ENCODE results near the gene CYTH1. TPM values are rescaled to one million over a fixed set of nuclear protein-coding genes. Genes with fewer than 3 reads are reported as not detected.

CYTH1 gene
- total RNA-seq, 2 experiments from 2014 or later, result 73.0 to 148 TPM

DNA sequence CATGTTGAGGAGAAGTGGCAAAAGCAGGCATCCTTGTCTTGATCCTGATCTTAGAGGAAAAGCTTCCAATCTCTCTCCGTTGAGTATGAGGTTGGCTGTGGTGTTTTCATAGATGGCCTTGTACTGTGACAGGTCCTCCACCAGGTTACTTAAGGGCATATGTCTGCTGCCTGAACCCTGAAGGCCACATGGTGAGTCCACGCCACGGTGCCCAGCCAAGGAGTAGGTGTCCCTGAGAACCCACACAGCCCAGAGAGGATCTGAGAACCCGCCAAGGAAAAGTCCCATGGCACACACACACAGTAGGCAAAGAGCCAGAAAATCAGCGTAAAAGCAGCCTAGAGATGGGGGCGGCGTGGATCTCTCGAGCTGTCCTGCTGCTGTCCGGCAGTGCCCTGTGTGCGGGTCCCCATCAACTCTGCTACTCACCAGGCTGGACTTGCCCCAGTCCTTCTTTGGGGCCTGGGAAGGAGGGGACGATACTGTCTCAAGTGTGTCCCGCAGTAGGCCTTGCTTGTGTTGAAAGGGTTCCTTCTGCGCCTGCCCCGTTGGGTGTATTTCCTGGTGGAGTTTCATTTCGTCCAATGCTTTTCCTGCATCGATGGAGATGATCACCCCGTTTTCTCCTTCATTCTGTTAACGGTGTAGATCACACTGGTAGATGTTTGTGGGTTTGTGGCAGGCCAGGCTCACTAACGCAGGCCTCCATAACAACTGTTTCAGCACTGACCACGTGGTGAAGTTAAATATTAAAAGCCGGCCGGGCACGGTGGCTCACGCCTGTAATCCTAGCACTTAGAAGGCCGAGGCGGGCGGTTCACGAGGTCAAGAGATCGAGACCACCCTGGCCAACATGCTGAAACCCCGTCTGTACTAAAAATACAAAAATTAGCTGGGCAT is 114.1 kb downstream of the CYTH1 start:
- H3K4me1 ChIP-seq (ENCODE audit: insufficient read depth, low read length, poor library complexity, severe bottlenecking), result peaks cover 11% of the 10 kb centered on the region
- TF ChIP-seq CTCF (conservative IDR thresholded peaks at IDR 0.05; ENCODE audit: low read length), result no peak
- no peak for TF ChIP-seq EZH2phosphoT487 (IDR thresholded peaks at IDR 0.05; ENCODE audit: borderline replicate concordance, low read depth, low read length)
- no peak for DNase-seq (ENCODE audit: low spot score)
- intact Hi-C loops (cut with micrococcal nuclease; ENCODE audit: unreplicated experiment), result no loop called here
- H3K4me2 ChIP-seq (ENCODE audit: low read length), result no peak overlapping the region
- no peaks in the 10 kb centered on the region for H3K9me2 ChIP-seq (ENCODE audit: insufficient read depth, low read length)
- peaks cover 9% of the 10 kb centered on the region; the same call in 1 of the 2 replicates for H3K36me3 ChIP-seq (ENCODE audit: insufficient read depth, low read length)
- no peak overlapping the region for H3K27ac ChIP-seq (ENCODE audit: low read depth, low read length, poor library complexity, severe bottlenecking)
- H3K9me3 ChIP-seq (ENCODE audit: low read length), result no peaks in the 10 kb centered on the region
- no peaks in the 10 kb centered on the region for H3K79me2 ChIP-seq (ENCODE audit: insufficient read depth, low read depth, low read length)
- H4K20me1 ChIP-seq (ENCODE audit: insufficient read depth, low read length), result no peaks in the 10 kb centered on the region
- POLR2A ChIA-PET, result no interaction called here
- CTCF ChIA-PET (ENCODE audit: unreplicated experiment), result no interaction called here
- BruUV-seq (replicated peaks), result no TSS peak
- H3K4me3 ChIP-seq (ENCODE audit: low read depth, low read length, poor library complexity, severe bottlenecking), result no peak overlapping the region
- no peak overlapping the region for H2AFZ ChIP-seq (ENCODE audit: low read length)

DNA sequence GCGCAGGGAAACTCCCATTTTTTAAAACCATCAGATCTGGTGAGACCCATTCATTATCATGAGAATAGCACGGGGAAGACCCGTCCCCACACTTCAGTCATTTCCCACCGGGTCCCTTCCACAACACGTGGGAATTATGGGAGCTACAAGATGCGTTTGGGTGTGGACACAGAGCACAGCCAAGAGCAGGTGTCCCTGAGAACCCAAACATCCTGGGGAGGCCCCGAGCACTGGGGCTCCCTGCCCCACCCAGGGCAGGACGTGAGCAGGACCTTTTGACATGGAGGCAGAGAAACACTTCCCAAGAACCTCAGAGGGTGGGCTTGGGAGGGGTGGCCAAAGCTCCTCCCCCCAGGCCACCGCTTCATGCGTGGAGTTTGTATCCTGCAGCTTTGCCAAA is 115.0 kb downstream of the CYTH1 start:
- DNase-seq (ENCODE audit: low spot score), result no peak
- Histone ChIP-seq H3K4me2 (ENCODE audit: low read length) (no peak overlapping the region), H3K4me3 (ENCODE audit: low read depth, low read length, poor library complexity, severe bottlenecking) (no peak overlapping the region), H4K20me1 (ENCODE audit: insufficient read depth, low read length) (no peaks in the 10 kb centered on the region), H2AFZ (ENCODE audit: low read length) (no peak overlapping the region), H3K4me1 (ENCODE audit: insufficient read depth, low read length, poor library complexity, severe bottlenecking) (peaks cover 11% of the 10 kb centered on the region), H3K9me2 (ENCODE audit: insufficient read depth, low read length) (no peaks in the 10 kb centered on the region), H3K9me3 (ENCODE audit: low read length) (no peaks in the 10 kb centered on the region), H3K27ac (ENCODE audit: low read depth, low read length, poor library complexity, severe bottlenecking) (no peak overlapping the region), H3K79me2 (ENCODE audit: insufficient read depth, low read depth, low read length) (no peaks in the 10 kb centered on the region), H3K36me3 (ENCODE audit: insufficient read depth, low read length) (peaks cover under 1% of the 10 kb centered on the region; the same call in 1 of the 2 replicates)
- ChIA-PET CTCF (ENCODE audit: unreplicated experiment) (no interaction called here), POLR2A (no interaction called here)
- no TSS peak for BruUV-seq (replicated peaks)
- intact Hi-C loops (cut with micrococcal nuclease; ENCODE audit: unreplicated experiment), result no loop called here
- TF ChIP-seq CTCF (conservative IDR thresholded peaks at IDR 0.05; ENCODE audit: low read length) (no peak), EZH2phosphoT487 (IDR thresholded peaks at IDR 0.05; ENCODE audit: borderline replicate concordance, low read depth, low read length) (no peak)

Measured in OCI-LY7 (cell line).